Bronchial epithelial cell (primary cell): Measurements from ENCODE around the gene GSPT1. TPM values are rescaled to one million over a fixed set of nuclear protein-coding genes. Genes with fewer than 3 reads are reported as not detected.

Source experiments
- DNase-seq: peaks from one replicate; pipeline ENCODE4 v3.0.0-alpha.2; 2010; ENCODE audit warnings: low read depth
- FAIRE-seq: peaks from 2 replicates; lab custom pipeline; 2011; peaks lifted over from hg19 to GRCh38; lab: Jason Lieb, UNC
- H3K27me3 ChIP-seq: 2 replicates; pipeline ENCODE4 v1.5.1; 2011; ENCODE audit warnings: low read length; ENCODE audit not compliant: control insufficient read depth, insufficient read depth
- H3K36me3 ChIP-seq: 2 replicates; pipeline ENCODE4 v1.5.1; 2011; ENCODE audit warnings: low read length; ENCODE audit not compliant: control insufficient read depth, insufficient read depth
- H3K4me3 ChIP-seq: 2 replicates; pipeline ENCODE4 v1.5.1; 2011; ENCODE audit warnings: mild to moderate bottlenecking, low read depth, low read length, control low read depth
- CTCF ChIP-seq: IDR thresholded peaks from 2 replicates; pipeline ENCODE4 v1.5.1; 2011; ENCODE audit warnings: mild to moderate bottlenecking, moderate library complexity, low read length, control low read depth, inconsistent platforms; ENCODE audit not compliant: insufficient read depth, severe bottlenecking
- total RNA-seq: library from RNA; depleted of rRNA; stranded (reverse); fragments of >200 nt; gene quantifications from 2 replicates; pipeline ENCODE4 v1.2.1, GENCODE V29; 2014

Gene GSPT1
- total RNA-seq, 1 donor from 2014 or later, result 49.5 TPM

DNA sequence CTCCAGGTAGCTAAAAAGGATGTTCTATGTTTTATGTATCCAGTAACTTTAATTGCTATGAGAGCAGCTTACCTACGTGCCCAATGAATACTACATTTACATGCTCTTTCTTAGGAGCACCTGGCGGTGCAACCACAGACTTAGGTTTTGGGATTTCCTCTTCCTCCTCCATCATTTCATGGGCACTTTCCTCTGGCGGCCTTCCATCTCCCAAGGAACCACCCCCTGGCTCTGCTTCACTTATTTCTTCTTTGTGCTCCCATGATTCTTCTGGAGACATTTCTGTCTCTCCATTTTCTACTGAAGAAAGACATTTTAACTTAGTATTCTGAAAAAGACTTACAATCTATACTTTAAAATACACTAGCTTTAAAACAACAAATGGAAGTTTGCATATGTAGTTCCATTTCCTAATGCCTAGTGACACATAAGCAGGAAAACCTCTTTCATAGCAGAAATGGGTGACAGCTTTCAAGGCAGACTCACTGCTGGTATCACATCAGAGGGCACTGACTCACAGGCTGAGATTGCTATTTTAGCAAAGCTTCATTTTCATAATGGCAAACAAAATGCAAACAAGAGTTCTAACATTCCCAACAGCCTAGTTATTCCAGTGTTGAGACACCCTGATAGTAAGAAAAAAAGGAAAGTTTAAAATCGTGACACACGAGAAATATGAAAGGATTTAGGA, 19.1 kb downstream of the GSPT1 start:
- no peak overlapping the region for H3K4me3 ChIP-seq
- H3K27me3 ChIP-seq, result no peaks in the 10 kb centered on the region
- FAIRE-seq, result no peak
- peaks cover 11% of the 10 kb centered on the region for H3K36me3 ChIP-seq
- no peak for TF ChIP-seq CTCF
- peak; percentile 78 for DNase-seq

- no peak for TF ChIP-seq CTCF
- Histone ChIP-seq H3K36me3 (peaks cover 10% of the 10 kb centered on the region), H3K4me3 (no peak overlapping the region), H3K27me3 (no peaks in the 10 kb centered on the region)
- FAIRE-seq (no peak), DNase-seq (no peak)
Measured at GRCh38 chr16:11893571-11893970, 22.2 kb downstream of the GSPT1 start.

GRCh38 chr16:11892761-11893160, 23.0 kb downstream of the GSPT1 start:
- no peak for DNase-seq
- FAIRE-seq, result no peak
- Histone ChIP-seq H3K4me3 (no peak overlapping the region), H3K27me3 (no peaks in the 10 kb centered on the region), H3K36me3 (peaks cover 12% of the 10 kb centered on the region)
- no peak for TF ChIP-seq CTCF

DNA sequence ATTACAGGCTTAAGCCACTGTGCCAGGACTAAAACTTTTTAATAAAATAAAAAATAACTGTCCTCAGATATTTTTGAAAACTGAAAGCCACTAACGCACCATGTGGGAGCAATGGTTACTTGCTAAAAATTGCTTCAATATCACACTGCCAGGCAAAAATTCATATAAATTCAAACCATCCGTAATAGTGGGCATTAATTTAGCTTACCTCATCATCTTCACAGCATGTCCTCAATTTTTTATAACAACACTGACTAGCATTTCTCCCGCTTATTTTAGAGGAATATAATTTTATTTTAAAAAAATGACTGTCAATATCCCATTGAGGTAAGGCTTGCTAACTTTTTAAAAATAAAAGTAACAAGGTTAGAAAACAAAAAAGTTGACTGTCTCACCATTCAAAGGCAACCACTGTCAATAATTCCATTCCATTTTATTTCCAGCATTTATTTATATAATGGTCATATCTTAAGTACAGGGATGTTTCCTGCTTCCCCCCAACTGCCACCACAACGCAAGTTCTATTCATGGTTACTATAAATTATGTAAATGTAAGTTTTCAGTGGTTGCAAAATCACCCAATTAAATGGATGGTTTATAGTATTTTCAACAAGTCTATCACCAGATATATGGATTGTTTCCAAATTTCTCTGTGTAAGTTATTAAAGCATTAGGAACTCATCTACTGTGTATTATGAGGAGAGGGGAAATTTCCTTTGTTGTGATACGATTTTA, 25.4 kb downstream of the GSPT1 start:
- DNase-seq, result no peak
- TF ChIP-seq CTCF, result no peak
- no peak overlapping the region for H3K4me3 ChIP-seq
- no peak for FAIRE-seq
- peaks cover 16% of the 10 kb centered on the region for H3K36me3 ChIP-seq
- H3K27me3 ChIP-seq, result no peaks in the 10 kb centered on the region

GRCh38 chr16:11886881-11887280, 28.9 kb downstream of the GSPT1 start:
- DNase-seq (no peak), FAIRE-seq (no peak)
- TF ChIP-seq CTCF, result no peak
- no peak overlapping the region for H3K4me3 ChIP-seq
- no peaks in the 10 kb centered on the region for H3K27me3 ChIP-seq
- peaks cover 14% of the 10 kb centered on the region for H3K36me3 ChIP-seq
